Measurements from ENCODE around the gene CHD6. TPM values are rescaled to one million over a fixed set of nuclear protein-coding genes. Genes with fewer than 3 reads are reported as not detected.

Gene CHD6
- total and polyA plus RNA-seq, 8 donors = 9.8 to 32.6 (median 19.5) TPM

- Histone ChIP-seq H3K4me1 (no peaks in the 10 kb centered on the region), H3K36me3 (peaks cover 0 to 7% (median 0%) of the 10 kb centered on the region in 3 donors)
- FAIRE-seq = no peak
Observed at GRCh38 chr20:41357424-41358163, 260.6 kb downstream of the CHD6 start.

DNA sequence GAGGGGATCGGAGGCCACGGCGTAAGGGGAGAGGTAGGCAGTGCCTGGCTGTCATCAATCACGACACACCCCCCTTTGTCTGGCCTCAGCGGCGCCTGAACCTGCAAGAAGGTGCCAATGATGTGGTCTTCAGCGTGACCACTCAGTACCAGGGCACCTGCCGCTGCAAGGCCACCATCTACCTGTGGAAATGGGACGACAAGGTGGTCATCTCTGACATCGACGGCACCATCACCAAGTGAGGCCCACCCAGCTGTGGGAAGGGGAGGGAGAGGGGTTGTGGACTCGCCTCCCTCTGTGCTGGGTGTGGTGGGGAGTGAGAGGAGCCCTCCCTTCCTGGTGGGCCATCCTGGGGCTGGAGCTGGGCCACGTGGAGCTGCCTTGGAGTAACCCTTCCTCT, 261.2 kb downstream of the CHD6 start:
- intact Hi-C loops (cut with DNase I) = no loop called here
- Histone ChIP-seq H3K27me3 (no peaks in the 10 kb centered on the region), H3K27ac (no peak overlapping the region), H3K4me3 (no peak overlapping the region), H3K4me1 (no peaks in the 10 kb centered on the region), H3K36me3 (peaks cover 0 to 7% (median 0%) of the 10 kb centered on the region in 3 donors), H3K9me3 (no peaks in the 10 kb centered on the region)
- WGBS, 2 donors = 87 to 89% methylated on average over 13 of the region's 13 CpGs
- ATAC-seq = no peak
- DNase-seq = no peak
- TF ChIP-seq, protein P1, sequence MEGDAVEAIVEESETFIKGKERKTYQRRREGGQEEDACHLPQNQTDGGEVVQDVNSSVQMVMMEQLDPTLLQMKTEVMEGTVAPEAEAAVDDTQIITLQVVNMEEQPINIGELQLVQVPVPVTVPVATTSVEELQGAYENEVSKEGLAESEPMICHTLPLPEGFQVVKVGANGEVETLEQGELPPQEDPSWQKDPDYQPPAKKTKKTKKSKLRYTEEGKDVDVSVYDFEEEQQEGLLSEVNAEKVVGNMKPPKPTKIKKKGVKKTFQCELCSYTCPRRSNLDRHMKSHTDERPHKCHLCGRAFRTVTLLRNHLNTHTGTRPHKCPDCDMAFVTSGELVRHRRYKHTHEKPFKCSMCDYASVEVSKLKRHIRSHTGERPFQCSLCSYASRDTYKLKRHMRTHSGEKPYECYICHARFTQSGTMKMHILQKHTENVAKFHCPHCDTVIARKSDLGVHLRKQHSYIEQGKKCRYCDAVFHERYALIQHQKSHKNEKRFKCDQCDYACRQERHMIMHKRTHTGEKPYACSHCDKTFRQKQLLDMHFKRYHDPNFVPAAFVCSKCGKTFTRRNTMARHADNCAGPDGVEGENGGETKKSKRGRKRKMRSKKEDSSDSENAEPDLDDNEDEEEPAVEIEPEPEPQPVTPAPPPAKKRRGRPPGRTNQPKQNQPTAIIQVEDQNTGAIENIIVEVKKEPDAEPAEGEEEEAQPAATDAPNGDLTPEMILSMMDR (IDR thresholded peaks at IDR 0.05) = no peak
- FAIRE-seq = no peak

More at GRCh38 chr20:41357424-41358163, 260.6 kb downstream of the CHD6 start:
- DNase-seq (no peak), ATAC-seq (no peak)
- H3K27ac ChIP-seq = no peak overlapping the region
- TF ChIP-seq, protein P1 (IDR thresholded peaks at IDR 0.05) = no peak
- H3K4me3 ChIP-seq = no peak overlapping the region
- WGBS, 2 donors = 93 to 94% methylated on average over 11 of the region's 11 CpGs
- intact Hi-C loops (cut with DNase I) = no loop called here
- no peaks in the 10 kb centered on the region for H3K27me3 ChIP-seq
- no peaks in the 10 kb centered on the region for H3K9me3 ChIP-seq

DNA sequence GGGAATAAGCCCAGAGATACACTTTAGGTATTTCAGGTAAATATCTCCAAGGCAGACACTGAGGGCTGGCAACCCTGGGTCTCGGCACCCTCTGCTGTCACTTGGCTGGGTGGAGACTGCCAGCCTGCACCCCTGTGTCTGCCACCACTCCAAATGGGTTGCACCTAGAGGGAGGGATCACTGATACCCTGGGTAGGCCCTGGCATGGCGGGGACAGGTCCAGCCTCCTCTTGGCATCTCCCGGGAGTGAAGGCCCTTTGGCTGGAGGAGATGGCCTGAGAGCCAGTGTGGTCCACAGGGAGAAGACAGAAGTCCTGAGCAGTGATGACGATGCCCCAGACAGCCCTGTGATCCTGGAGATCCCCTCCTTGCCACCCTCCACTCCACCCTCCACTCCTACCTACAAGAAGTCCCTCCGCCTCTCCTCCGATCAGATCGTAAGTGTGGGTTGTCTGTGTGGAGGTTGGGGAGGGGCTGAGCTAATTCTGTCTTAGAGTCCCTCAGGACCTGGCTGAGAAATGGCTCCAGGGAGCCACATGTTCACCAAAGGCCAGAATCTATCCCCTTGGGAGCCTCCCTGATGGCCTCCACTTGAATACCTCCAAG, 262.5 kb downstream of the CHD6 start:
- TF ChIP-seq, protein P1 (IDR thresholded peaks at IDR 0.05) = no peak
- Histone ChIP-seq H3K27me3 (no peaks in the 10 kb centered on the region), H3K27ac (no peak overlapping the region), H3K9me3 (no peaks in the 10 kb centered on the region), H3K4me3 (no peak overlapping the region), H3K4me1 (no peaks in the 10 kb centered on the region), H3K36me3 (peaks cover 0 to 13% (median 0%) of the 10 kb centered on the region in 3 donors)
- intact Hi-C loops (cut with DNase I) = no loop called here
- no peak for ATAC-seq
- WGBS, 2 donors = 95 to 96% methylated on average over 7 of the region's 7 CpGs
- no peak for FAIRE-seq
- no peak for DNase-seq

- no peak overlapping the region for H3K27ac ChIP-seq
- peaks cover 0 to 16% (median 0%) of the 10 kb centered on the region in 3 donors for H3K36me3 ChIP-seq
- ATAC-seq (no peak), DNase-seq (no peak), FAIRE-seq (no peak)
- no peaks in the 10 kb centered on the region for H3K9me3 ChIP-seq
- no peak overlapping the region for H3K4me3 ChIP-seq
- no peaks in the 10 kb centered on the region for H3K27me3 ChIP-seq
- WGBS, 2 donors = 97 to 100% methylated on average over 3 of the region's 3 CpGs
- intact Hi-C loops (cut with DNase I) = no loop called here
- no peaks in the 10 kb centered on the region for H3K4me1 ChIP-seq
- TF ChIP-seq, protein P1 (IDR thresholded peaks at IDR 0.05) = no peak
Observed at GRCh38 chr20:41355192-41355591, 263.0 kb downstream of the CHD6 start.

DNA sequence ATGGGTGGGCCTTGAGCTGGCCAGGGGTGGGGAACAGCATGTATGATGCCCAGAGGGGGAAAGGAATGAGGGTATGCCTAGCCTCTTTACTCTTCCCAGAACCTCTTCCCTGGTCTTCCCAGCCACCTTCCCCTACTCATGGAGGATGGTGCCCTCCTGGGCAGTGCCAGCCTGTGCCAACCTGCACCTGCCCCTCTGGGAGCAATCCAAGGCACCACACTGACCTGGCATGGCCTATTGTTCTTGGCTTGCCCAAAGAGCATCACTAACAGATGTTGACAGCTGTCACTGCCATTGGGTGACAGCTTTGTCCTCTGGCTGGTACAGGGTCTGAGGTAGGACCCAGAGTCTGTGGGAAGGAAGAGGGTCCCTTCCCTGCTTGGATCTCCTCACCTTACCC, 264.6 kb downstream of the CHD6 start:
- TF ChIP-seq, protein P1 (IDR thresholded peaks at IDR 0.05) = no peak
- peaks cover 0 to 20% (median 0%) of the 10 kb centered on the region in 3 donors for H3K36me3 ChIP-seq
- no peaks in the 10 kb centered on the region for H3K4me1 ChIP-seq
- no peak overlapping the region for H3K27ac ChIP-seq
- no peak overlapping the region for H3K4me3 ChIP-seq
- H3K27me3 ChIP-seq = no peaks in the 10 kb centered on the region
- DNase-seq (no peak), FAIRE-seq (no peak), ATAC-seq (no peak)
- H3K9me3 ChIP-seq = no peaks in the 10 kb centered on the region
- intact Hi-C loops (cut with DNase I) = no loop called here

Measured in pancreas (tissue), 10 donors.